ENCODE data around the gene VTA1. TPM values are rescaled to one million over a fixed set of nuclear protein-coding genes. Genes with fewer than 3 reads are reported as not detected.

Gene VTA1
- total RNA-seq, 1 experiment from 2014 or later, result 67.8 TPM

GRCh38 chr6:142154336-142154735 lies 7.3 kb downstream of the VTA1 start:
- ChIA-PET CTCF (interaction anchor here (1.0 kb wide), 2 partner anchors 51 to 53 kb away, joined by 4 to 5 read pairs; no protein-coding TSS in a partner anchor), RAD21 (ENCODE audit: low non-redundant PET in 1 of 2, low total read pairs in 2 of 2, uncharacterized antibody in 2 of 2, unreplicated experiment in 2 of 2) (no interaction called here), POLR2A (no interaction called here)
- TF ChIP-seq FOSL1 (IDR thresholded peaks at IDR 0.05; ENCODE audit: low read depth), result no peak
- no peak for TF ChIP-seq SRF (IDR thresholded peaks at IDR 0.05; ENCODE audit: low read depth)
- no peak for TF ChIP-seq CEBPB (IDR thresholded peaks at IDR 0.05; ENCODE audit: low read depth)
- no peak for TF ChIP-seq POLR2A (IDR thresholded peaks at IDR 0.05; ENCODE audit: borderline replicate concordance, extremely low read depth, insufficient read depth, insufficient read length)
- no peak for TF ChIP-seq POLR2AphosphoS5 (IDR thresholded peaks at IDR 0.05; ENCODE audit: low read depth, low read length)
- no peak for TF ChIP-seq MAX (IDR thresholded peaks at IDR 0.05)
- no peak for TF ChIP-seq YY1 (IDR thresholded peaks at IDR 0.05; ENCODE audit: extremely low read depth, insufficient replicate concordance, low read depth, low read length)
- TF ChIP-seq ZBTB33 (IDR thresholded peaks at IDR 0.05; ENCODE audit: extremely low read depth, insufficient replicate concordance, low read length), result no peak
- no peak for TF ChIP-seq ATF3 (IDR thresholded peaks at IDR 0.05)
- TF ChIP-seq EZH2phosphoT487 (IDR thresholded peaks at IDR 0.05; ENCODE audit: borderline replicate concordance), result no peak
- TF ChIP-seq RAD21 (IDR thresholded peaks at IDR 0.05; ENCODE audit: low read depth), result no peak
- no peak for TF ChIP-seq ZNF274 (IDR thresholded peaks at IDR 0.05; ENCODE audit: low read depth, low read length)
- TF ChIP-seq CTCF (IDR thresholded peaks at IDR 0.05 in 2 of 3, conservative IDR thresholded peaks at IDR 0.05 in 1 of 3; ENCODE audit: borderline replicate concordance in 1 of 3, insufficient read depth in 1 of 3, low read depth in 2 of 3, low read length in 2 of 3), result no peak
- no peak for TF ChIP-seq ELF1 (IDR thresholded peaks at IDR 0.05; ENCODE audit: borderline replicate concordance, low read depth)
- no peak for TF ChIP-seq SIN3A (IDR thresholded peaks at IDR 0.05; ENCODE audit: low read depth)
- TF ChIP-seq SP1 (IDR thresholded peaks at IDR 0.05; ENCODE audit: low read depth), result no peak
- TF ChIP-seq CBX3 (IDR thresholded peaks at IDR 0.05; ENCODE audit: low read depth), result no peak
- no peak for TF ChIP-seq EGR1 (IDR thresholded peaks at IDR 0.05; ENCODE audit: low read depth)
- TF ChIP-seq EZH2 (IDR thresholded peaks at IDR 0.05), result no peak
- TF ChIP-seq TCF7L2 (IDR thresholded peaks at IDR 0.05; ENCODE audit: borderline replicate concordance, extremely low read depth, insufficient read depth, insufficient read length), result no peak
- H3K9me3 ChIP-seq (ENCODE audit: control insufficient read depth in 1 of 2, insufficient read depth in 1 of 2, low read depth in 1 of 2, low read length in 2 of 2), result no peaks in the 10 kb centered on the region
- no peaks in the 10 kb centered on the region for H3K9me2 ChIP-seq (ENCODE audit: insufficient read depth)
- no TSS peak for BruUV-seq (replicated peaks)
- no peak for ATAC-seq
- no peak for DNase-seq (ENCODE audit: low read depth, low spot score)
- peaks cover 99% of the 10 kb centered on the region for H3K79me2 ChIP-seq (ENCODE audit: insufficient read depth, low read length)
- H2AFZ ChIP-seq (ENCODE audit: low read depth, low read length, poor library complexity, severe bottlenecking), result no peak overlapping the region
- peaks cover 12% of the 10 kb centered on the region; the same call in 1 of the 2 replicates for H4K20me1 ChIP-seq (ENCODE audit: insufficient read depth)
- H3K27ac ChIP-seq (ENCODE audit: low read depth, low read length), result no peak overlapping the region
- intact Hi-C loops (cut with micrococcal nuclease), result no loop called here
- H3K4me3 ChIP-seq (replicated peaks in 1 of 2; ENCODE audit: low read depth in 1 of 2, low read length in 2 of 2), result no peak overlapping the region
- H3K4me2 ChIP-seq (ENCODE audit: low read length), result no peak overlapping the region
- no peaks in the 10 kb centered on the region; a peak in 1 of 4 replicates for H3K36me3 ChIP-seq (ENCODE audit: control insufficient read depth in 1 of 2, insufficient read depth in 2 of 2, low read length in 2 of 2)
- H3K27me3 ChIP-seq (ENCODE audit: insufficient read depth, low read length), result no peaks in the 10 kb centered on the region
- H3K4me1 ChIP-seq (ENCODE audit: control insufficient read depth in 1 of 2, insufficient read depth in 2 of 2, low read length in 2 of 2), result no peaks in the 10 kb centered on the region
- no peak overlapping the region for H3K9ac ChIP-seq (ENCODE audit: low read length)

All from HCT116 (cell line).